HG03575 (cell line): ENCODE measurements around the gene OR7G2.
"Not testable (repeated sequence)": the region's sequence is repeated elsewhere in the genome, so short reads cannot be mapped to it uniquely, and the experiment has no call there.

Experiments used
- ATAC-seq: cut with Tn5 transposase; IDR thresholded peaks from one replicate; pipeline ENCODE4 v1.9.1; 2021; ENCODE audit not compliant: unreplicated experiment, insufficient number of reproducible peaks, low FRiP score; ENCODE audit errors: extremely low read depth

The OR7G2 gene

DNA sequence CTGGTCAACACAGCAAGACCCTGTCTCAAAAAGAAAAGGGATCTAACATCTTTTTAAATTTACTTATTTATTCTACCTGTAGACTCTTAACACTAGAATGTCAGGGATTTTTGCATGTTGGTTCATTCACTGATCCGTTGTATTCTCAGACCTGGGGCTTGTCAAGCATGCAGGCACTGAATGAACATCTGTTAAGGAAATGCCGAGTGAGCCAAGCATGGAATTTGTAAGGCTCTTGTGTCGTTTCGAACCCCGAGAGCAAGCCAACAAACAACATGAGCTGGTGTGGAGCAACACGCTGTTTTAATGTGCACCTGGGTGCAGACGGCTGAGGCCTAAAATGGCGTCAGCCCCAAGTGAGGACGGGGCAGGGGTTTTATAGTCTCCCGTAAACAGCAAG lies 30.4 kb downstream of the OR7G2 start:
- ATAC-seq: no peak

- no peak for ATAC-seq
Observed at GRCh38 chr19:9075064-9075949, 32.0 kb downstream of the OR7G2 start.

DNA sequence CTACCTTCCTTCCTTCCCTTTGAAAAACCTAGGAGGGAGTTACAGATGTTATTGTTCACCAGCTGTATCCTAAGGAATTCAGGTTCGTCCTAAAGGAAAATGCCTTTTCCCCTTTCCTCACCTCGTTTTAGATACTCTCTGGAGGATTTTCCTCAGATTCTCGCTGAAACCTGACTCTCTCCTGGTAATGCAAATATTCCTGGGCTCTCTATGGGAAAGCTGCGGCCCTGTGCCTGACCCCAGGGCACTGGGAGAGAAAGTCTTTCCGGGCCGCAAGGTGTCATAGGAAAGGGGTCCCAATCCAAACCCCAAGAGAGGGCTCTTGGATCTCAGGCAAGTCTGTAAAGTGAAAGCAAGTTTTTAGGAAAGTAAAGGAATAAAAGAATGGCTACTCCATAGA lies 33.5 kb downstream of the OR7G2 start:
- no peak for ATAC-seq

DNA sequence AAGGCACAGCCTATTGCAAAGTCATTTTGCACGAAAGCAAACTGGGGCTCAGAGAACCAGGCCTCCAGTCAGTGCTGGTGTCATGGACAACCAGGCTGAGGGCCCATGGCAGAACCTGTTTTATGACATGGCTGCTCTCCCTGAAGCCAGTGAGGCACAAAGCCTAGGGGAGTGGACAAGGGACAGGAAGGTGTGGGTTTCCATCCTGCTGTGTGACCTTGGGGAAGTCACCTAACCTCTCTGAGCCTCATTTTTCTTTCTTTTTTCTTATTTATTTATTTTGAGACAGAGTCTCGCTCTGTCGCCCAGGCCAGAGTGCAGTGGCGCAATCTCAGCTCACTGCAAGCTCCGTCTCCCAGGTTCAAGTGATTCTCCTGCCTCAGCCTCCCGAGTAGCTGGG lies 35.6 kb downstream of the OR7G2 start:
- not testable (repeated sequence) for ATAC-seq

DNA sequence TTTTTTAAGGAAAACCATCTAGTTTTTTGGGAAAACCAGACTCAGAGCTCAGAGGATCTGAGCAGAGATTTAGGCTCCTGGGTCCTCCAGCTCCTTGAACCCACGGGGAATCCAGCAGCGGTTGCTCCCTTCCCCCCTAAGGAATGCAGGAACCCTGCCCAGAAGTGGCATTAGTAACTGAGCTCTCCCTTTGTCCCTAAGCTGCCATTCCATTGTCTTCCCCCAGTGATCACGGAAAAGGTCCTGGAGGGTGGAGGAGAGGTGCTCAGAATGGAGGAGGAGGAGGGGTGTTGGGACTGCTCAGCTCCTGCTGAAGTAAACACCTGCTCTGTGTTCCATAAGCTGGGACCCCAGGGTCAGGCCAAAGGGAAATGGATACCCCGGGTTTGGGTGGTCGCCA lies 37.2 kb downstream of the OR7G2 start:
- no peak for ATAC-seq

DNA sequence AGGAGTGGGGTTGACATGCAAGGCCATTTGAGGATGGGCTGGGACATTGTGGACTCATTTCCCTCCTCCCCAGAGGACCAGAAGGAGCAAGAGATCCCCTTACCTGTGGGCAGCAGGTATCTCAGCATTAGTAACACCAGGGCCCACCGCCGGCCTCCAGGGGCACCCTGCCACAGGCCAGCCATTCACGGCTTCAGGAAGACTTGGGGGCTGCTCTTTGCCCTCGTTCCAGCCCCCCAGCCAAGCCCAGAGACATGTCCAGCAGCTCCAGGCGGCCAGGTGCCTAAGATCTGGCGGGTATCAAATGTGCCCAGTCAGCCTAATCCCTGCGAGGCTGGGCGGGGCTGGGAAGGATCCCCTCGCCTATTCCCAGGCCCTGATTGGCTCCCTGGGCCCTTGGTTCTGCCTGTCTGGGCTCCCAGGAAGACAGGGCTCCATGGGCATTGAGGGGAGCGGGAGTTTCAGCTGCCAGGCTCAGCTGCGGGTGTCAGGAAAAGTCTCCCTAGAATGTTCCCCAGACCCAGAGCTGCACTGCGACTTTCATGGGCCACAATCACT lies 41.7 kb downstream of the OR7G2 start:
- no peak for ATAC-seq

DNA sequence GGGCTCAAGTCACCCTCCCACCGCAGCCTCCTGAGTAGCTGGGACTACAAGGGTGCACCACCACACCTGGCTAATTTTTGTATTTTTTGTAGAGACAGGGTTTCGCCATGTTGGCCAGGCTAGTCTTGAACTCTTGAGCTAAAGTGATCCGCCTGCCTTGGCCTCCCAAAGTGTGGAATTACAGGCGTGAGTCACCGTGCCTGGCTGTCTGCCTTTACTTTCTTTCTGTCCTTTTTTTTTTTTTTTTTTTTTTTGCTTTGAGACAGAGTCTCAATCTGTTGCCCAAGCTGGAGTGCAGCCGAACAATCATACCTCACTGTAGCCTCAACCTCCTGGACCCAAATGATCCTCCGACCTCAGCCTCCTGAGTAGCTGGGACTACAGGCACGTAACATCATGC lies 45.4 kb downstream of the OR7G2 start:
- no peak for ATAC-seq

DNA sequence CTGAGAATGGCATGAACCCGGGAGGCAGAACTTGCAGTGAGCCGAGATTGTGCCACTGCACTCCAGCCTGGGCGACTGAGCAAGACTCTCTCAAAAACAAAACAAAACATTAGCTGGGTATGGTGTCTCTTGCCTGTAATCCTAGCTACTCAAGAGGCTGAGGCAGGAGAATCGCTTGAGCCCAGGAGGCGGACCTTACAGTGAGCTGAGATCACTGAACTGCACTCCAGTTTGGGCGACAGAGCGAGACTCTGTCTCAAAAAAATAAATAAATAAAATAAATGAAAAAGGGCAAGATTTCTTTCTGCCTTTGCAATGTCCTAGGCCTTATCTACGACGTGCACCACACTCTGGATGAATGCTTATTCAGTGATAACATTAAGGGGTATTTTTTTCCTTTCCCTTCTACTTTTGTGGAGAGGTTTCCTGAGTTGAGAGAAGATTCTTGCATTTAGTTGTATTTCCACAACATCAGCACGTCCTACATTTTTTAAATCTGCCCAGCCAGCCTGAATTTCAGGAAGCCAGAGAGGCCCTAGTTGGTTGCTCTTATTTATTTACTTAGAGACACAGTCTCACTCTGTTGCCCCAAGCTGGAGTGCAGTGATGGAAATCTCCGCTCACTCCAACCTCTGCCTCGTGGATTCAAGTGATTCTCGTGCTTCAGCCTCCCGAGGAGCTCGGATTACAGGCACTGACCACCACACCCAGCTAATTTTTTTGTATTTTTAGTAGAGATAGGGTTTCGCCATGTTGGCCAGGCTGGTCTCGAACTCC lies 46.5 kb downstream of the OR7G2 start:
- no peak for ATAC-seq

- no peak for ATAC-seq
Observed at GRCh38 chr19:9058905-9059667, 48.2 kb downstream of the OR7G2 start.

- ATAC-seq: no peak
Observed at GRCh38 chr19:9057505-9058258, 49.6 kb downstream of the OR7G2 start.

DNA sequence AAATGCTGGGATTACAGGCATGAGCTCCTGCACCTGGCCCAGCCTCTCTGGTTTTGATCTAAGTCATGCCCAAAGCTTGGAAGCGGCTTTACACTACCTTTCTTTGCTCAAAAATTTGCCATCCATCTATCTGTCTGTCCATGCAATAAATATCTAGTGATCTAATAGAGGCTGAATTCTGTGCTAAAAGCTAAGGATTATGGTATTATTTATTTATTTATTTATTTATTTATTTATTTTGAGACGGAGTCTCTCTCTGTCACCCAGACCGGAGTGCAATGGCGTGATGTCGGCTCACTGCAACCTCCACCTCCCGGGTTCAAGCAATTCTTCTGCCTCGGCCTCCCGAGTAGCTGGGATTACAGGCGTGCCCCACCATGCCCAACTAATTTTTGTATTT lies 51.1 kb downstream of the OR7G2 start:
- ATAC-seq: not testable (repeated sequence)

DNA sequence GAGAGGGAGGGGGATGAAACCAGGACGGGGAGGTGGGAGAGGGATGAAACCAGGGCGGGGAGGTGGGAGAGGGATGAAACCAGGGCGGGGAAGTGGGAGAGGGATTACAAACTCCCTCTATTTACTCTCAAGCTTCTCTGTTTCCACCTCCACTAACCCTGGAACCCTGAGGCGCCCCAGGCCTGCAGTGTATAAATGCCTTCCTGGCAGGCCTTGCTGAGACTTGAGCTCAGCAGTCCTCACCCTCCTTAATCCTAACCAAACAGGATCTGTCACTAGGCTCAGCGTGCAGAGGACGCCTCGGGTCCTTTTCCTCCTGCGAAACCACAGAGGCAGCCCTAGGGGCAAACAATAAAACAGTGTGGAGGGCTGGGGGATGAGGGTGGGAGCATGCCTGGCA lies 52.5 kb downstream of the OR7G2 start:
- no peak for ATAC-seq

DNA sequence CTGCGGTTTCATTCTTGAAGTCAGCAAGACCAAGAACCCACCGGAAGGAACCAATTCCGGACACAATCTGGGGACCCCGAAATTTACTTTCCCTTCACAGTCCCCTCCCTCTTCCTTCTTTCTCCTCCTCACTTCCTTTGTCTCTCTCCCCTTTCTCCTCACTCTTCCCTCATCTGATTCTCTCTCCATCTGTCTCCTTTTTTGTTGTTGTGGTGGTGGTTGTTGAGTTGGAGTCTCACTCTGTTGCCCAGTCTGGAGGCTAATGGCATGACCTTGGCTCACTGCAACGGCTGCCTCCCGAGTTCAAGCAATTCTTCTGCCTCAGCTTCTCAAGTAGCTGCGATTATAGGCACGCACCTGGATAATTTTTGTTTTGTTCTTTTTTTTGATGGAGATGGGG lies 53.1 kb downstream of the OR7G2 start:
- no peak for ATAC-seq

DNA sequence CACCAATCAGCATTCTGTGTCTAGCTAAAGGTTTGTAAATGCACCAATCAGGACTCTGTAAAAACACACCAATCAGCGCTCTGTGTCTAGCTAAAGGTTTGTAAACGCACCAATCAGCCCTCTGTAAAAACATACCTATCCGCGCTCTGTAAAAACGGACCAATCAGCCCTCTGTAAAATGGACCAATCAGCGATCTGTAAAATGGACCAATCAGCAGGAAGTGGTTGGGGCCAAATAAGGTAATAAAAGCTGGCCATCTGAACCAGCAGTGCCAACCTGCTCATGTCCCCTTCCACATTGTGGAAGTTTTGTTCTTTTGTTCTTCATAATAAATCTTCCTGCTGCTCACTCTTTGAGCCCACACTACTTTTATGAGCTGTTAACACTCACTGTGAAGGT lies 53.6 kb downstream of the OR7G2 start:
- ATAC-seq: not testable (repeated sequence)

DNA sequence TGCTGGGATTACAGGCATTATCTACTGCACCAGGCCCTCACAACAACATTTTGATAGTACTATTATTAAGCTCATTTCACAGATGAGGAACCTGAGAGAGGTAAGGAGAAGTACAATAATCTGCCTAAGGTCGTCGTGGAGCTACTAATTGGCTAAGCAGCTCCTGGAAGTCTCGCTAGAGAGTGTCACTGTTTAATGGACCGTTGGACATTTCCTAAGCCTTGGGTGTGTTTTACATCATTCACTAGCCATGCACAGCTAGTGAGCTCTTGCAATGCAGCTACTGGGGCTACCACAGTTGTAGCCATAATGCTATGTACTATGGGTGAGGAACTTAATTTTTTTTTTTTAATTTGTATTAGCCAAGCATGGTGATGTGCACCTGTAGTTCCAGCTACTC lies 54.4 kb downstream of the OR7G2 start:
- no peak for ATAC-seq
